ENCODE measurements around the gene ASTL.

ASTL gene

DNA sequence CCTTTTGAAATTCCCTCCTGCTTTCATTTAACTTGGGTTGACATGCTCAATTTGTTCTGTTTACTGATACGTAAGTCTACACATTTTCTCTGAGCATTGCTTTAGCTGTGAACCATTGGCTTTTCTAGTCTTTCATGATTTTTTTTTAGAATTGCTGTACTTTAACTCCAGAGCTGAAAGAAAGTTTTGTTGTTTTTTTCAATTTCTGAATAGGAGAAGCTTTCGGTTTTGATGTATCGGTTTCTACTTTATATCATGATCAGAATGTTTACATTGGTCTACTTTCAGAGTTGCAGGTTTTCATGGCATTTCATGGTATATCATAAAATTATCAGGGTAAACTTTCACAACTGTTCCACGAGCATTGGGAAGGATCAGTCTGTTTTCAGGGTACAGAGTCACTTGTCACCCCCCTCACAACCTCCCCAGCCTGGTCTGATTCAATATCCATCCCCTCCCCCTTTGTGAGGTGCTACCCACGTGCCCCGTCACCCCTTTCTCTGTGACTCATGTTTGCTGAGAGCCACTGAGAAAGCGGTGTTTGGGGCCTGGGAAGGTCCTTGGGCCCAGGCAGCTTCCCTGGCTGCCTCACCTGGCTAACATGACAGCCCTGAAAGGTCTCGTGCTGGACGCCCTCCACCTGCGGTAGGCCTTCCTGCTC is 7.0 kb downstream of the ASTL start:
- TF ChIP-seq, protein P1, sequence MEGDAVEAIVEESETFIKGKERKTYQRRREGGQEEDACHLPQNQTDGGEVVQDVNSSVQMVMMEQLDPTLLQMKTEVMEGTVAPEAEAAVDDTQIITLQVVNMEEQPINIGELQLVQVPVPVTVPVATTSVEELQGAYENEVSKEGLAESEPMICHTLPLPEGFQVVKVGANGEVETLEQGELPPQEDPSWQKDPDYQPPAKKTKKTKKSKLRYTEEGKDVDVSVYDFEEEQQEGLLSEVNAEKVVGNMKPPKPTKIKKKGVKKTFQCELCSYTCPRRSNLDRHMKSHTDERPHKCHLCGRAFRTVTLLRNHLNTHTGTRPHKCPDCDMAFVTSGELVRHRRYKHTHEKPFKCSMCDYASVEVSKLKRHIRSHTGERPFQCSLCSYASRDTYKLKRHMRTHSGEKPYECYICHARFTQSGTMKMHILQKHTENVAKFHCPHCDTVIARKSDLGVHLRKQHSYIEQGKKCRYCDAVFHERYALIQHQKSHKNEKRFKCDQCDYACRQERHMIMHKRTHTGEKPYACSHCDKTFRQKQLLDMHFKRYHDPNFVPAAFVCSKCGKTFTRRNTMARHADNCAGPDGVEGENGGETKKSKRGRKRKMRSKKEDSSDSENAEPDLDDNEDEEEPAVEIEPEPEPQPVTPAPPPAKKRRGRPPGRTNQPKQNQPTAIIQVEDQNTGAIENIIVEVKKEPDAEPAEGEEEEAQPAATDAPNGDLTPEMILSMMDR (IDR thresholded peaks at IDR 0.05; ENCODE audit: borderline replicate concordance, insufficient read depth, low read depth, low read length), result no peak

DNA sequence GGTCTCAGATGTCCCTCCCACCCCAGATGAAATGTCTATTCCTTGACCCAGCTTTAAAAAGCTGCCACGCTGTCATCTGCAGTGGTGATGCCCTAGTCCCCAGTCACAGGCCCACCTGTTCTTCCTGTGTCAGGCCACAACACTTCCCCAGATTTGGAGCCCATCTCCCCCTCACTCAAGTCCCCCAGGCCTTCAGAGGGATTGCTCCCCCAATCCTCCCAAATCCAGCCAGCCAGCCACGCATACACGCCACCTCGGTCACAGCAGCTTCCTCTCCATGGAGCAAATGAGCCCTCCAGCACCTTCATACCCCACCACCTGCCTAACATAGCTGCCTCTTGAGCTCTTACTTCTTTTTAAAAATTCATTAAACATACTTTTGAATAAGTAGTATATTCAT is 7.8 kb downstream of the ASTL start:
- TF ChIP-seq, protein P1 (IDR thresholded peaks at IDR 0.05; ENCODE audit: borderline replicate concordance, insufficient read depth, low read depth, low read length), result no peak
- no peak overlapping the region for H3K4me3 ChIP-seq (ENCODE audit: low read depth, low read length)

More for the DNA sequence above, 7.0 kb downstream of the ASTL start:
- no peak overlapping the region for H3K4me3 ChIP-seq (ENCODE audit: low read depth, low read length)

DNA sequence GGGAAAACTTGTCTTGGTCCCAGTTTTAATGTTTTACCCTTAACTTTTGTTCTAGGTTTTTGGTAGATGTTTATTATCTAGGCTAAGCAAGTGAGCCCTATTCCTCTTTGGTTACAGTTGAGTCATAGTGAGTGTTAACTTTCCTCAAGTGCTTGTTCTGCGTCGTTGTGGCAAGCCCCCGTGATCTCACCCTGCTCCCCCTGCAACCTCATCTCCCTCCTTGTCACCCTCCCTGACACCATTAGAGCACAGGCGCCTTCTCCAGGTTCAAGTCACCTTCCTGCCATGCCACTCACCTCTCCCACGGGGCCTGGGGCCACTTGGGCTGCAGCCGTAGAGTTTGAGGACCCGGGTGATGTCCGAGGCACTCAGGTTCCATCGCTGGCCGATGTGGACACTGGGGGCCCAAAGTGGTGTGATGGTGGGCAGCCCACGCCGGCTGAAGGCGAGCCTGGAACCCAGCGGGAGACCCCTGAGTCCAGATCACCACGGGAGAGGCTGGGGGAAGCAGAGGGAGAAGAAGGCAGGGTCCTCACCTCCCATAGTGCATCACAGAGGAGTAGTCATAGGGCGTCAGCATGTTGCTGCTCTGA is 8.7 kb downstream of the ASTL start:
- TF ChIP-seq, protein P1 (IDR thresholded peaks at IDR 0.05; ENCODE audit: borderline replicate concordance, insufficient read depth, low read depth, low read length), result no peak

DNA sequence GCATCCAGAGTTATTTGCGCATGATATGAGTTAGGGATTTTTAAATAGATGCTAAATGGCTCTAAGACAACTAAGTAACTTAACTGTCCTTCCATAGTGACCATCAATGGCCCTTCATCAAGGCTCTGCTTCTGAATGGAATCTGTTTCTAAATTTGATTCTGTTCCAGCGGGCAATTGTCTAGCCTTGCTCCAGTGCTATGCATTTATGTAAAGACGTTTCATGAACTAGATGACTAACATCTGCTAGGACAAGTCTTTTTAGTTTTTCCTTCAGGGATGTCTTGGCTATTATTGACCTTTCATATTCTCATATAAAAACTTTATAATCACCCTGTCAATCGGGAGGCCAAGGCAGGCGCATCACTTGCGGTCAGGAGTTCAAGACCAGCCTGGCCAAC is 9.8 kb downstream of the ASTL start:
- TF ChIP-seq, protein P1 (IDR thresholded peaks at IDR 0.05; ENCODE audit: borderline replicate concordance, insufficient read depth, low read depth, low read length), result no peak
- H3K4me3 ChIP-seq (ENCODE audit: low read depth, low read length), result no peak overlapping the region

More for the DNA sequence above, 8.7 kb downstream of the ASTL start:
- H3K4me3 ChIP-seq (ENCODE audit: low read depth, low read length), result no peak overlapping the region

DNA sequence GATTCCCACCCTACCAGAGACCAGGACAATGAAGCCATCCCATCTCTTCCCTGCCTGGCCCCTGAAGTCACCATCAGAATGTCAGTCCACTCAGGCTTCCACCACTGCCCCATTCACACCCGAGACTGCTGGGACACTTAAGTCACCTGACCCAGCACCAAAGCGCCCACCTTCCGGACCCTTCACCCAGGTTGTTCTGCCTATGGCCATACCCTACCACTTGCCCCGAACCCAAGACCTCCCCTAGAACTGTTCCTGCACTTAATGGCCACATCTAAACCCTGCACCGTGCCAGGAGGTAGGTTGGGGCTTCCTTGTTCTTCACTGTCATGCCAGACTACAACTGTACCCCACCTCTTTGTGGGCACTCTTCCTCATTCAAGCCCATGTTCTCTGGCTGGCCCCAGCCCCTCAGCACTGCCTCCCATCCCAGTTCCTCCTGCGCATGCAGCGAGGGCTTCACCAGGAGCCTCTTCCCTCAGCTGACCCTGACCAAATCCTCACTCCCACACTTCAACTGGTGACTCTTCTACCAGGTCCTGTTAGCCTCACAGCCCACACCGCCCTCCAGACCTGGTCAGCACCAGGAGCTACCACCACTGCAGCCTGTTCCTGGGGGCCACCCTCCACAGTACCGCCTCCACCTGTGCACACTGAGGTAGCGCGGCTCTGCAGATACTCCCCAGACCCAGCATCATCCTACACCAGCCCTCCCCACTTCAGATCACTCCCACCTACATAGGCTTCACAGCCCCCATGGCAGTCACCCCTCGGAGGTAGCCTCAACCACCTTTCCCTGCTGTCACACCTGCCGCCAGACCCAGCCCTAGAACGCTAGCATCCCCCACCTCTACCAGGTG is 13.7 kb downstream of the ASTL start:
- TF ChIP-seq, protein P1 (IDR thresholded peaks at IDR 0.05; ENCODE audit: borderline replicate concordance, insufficient read depth, low read depth, low read length), result no peak
- no peak overlapping the region for H3K4me3 ChIP-seq (ENCODE audit: low read depth, low read length)

DNA sequence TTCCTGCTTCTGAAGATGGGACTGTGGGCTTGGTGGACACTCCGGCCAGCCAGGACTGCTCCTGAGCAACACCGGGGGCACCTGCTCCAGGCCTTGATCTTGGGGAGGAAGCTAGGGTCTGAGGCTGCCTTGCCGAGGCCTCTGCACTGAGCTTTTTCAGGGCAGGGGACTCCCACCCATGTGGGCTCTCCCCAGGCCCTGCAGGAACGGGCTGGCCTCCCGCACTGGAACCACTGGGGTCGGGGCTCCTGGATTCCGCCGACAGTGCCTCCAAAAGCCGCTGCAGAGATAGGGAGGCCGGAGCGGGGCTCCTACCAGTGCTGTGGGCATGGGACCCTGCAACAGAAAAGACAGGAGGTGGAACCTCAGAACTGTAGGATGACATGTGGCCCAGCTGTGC is 14.4 kb downstream of the ASTL start:
- TF ChIP-seq, protein P1 (IDR thresholded peaks at IDR 0.05; ENCODE audit: borderline replicate concordance, insufficient read depth, low read depth, low read length), result no peak
- H3K4me3 ChIP-seq (ENCODE audit: low read depth, low read length), result no peak overlapping the region
